K562 (cell line): ENCODE data around the gene LXN. TPM values are rescaled to one million over a fixed set of nuclear protein-coding genes. Genes with fewer than 3 reads are reported as not detected.

ENCODE experiments used
- BRCA1 ChIP-seq, 2 experiments: fragments of 450-650 bp in 1 of 2; sonication (generic) in 1 of 2; formaldehyde crosslinking in 1 of 2; IDR thresholded peaks; 2 replicates each; pipeline versions ENCODE4 v1.5.0 to v1.6.1; 2017 to 2020; ENCODE audit warnings: mild to moderate bottlenecking in 1 of 2, missing genetic modification reagents in 1 of 2
- BRD9 ChIP-seq: fragments of 450-650 bp; IDR thresholded peaks from 2 replicates; pipeline ENCODE4 v1.6.1; 2018; ENCODE audit warnings: low read depth; ENCODE audit not compliant: partially characterized antibody
- CREB1 ChIP-seq, 2 experiments: sonication (generic) in 1 of 2; formaldehyde crosslinking in 1 of 2; IDR thresholded peaks; 2 replicates each; pipeline versions ENCODE4 v1.6.1 to v1.8.0; 2012 to 2022; ENCODE audit warnings: inconsistent platforms in 1 of 2, mild to moderate bottlenecking in 1 of 2, missing genetic modification reagents in 1 of 2, moderate library complexity in 1 of 2
- HOXB6 ChIP-seq: fragments of 250-450 bp; sonication (Bioruptor Pico); IDR thresholded peaks from 2 replicates; pipeline ENCODE4 v1.5.1; 2022; ENCODE audit warnings: mild to moderate bottlenecking, borderline replicate concordance
- MBD2 ChIP-seq: sonication (generic); IDR thresholded peaks from 2 replicates; pipeline ENCODE4 v1.6.1; 2016; ENCODE audit warnings: low read depth, borderline replicate concordance
- MYNN ChIP-seq, 2 experiments: sonication (generic); formaldehyde crosslinking in 1 of 2; IDR thresholded peaks; 2 replicates each; pipeline versions ENCODE4 v1.5.0 to v1.6.1; 2016 to 2020; ENCODE audit warnings: antibody characterized with exemption in 1 of 2, missing genetic modification reagents in 1 of 2
- PHF21A ChIP-seq: fragments of 450-650 bp; IDR thresholded peaks from 2 replicates; pipeline ENCODE4 v1.6.1; 2017; ENCODE audit warnings: low read depth, borderline replicate concordance
- PHTF2 ChIP-seq: fragments of 250-450 bp; sonication (Bioruptor Pico); IDR thresholded peaks from 2 replicates; pipeline ENCODE4 v1.5.0; 2021; ENCODE audit warnings: mild to moderate bottlenecking
- POLR2A ChIP-seq: fragments of 450-650 bp; conservative IDR thresholded peaks from 2 replicates; pipeline ENCODE4 v1.6.1; 2016
- SAFB2 ChIP-seq: fragments of 200-400 bp; formaldehyde crosslinking; IDR thresholded peaks from 2 replicates; pipeline ENCODE4 v1.6.1; 2018; ENCODE audit warnings: borderline replicate concordance, low read length, low read depth, moderate library complexity; ENCODE audit not compliant: severe bottlenecking
- TAF9B ChIP-seq: fragments of 450-650 bp; IDR thresholded peaks from 2 replicates; pipeline ENCODE4 v1.6.1; 2018; ENCODE audit warnings: mild to moderate bottlenecking; ENCODE audit not compliant: partially characterized antibody
- ZBTB11 ChIP-seq, 3 experiments: fragments of 200-800 bp in 1 of 3; fragments of 250-450 bp in 1 of 3; fragments of 450-650 bp in 1 of 3; sonication (Bioruptor Pico) in 1 of 3; sonication (Bioruptor generic) in 1 of 3; formaldehyde crosslinking in 1 of 3; IDR thresholded peaks; 2 replicates each; pipeline versions ENCODE4 v1.6.1 to v1.8.0; 2016 to 2022; ENCODE audit warnings: mild to moderate bottlenecking in 2 of 3, missing genetic modification characterization in 2 of 3, missing compliant biosample characterization in 1 of 3, moderate library complexity in 1 of 3
- ZNF217 ChIP-seq: sonication (generic); formaldehyde crosslinking; IDR thresholded peaks from 2 replicates; pipeline ENCODE4 v1.8.0; 2022; ENCODE audit warnings: mild to moderate bottlenecking, missing genetic modification reagents
- ZNF347 ChIP-seq: fragments of 450-650 bp; formaldehyde crosslinking; IDR thresholded peaks from 2 replicates; pipeline ENCODE4 v1.4.0; 2020; ENCODE audit warnings: low read depth, mild to moderate bottlenecking, moderate library complexity
- ZNF518B ChIP-seq: fragments of 250-450 bp; sonication (Bioruptor Pico); IDR thresholded peaks from 2 replicates; pipeline ENCODE4 v1.5.0; 2021; ENCODE audit warnings: mild to moderate bottlenecking, moderate library complexity
- polyA plus RNA-seq, 8 experiments: library from polyadenylated mRNA; depleted of rRNA in 4 of 8; stranded (reverse) in 5 of 8; unstranded in 3 of 8; fragments of >200 nt; fragmentation: Nextera tagmentation in 2 of 8; fragmentation: Illumina TruSeq in 1 of 8; extraction: Ambion mirVana in 2 of 8; extraction: Trizol in 1 of 8; gene quantifications; 2 replicates each; pipeline versions ENCODE4 v1.2.1 to v1.2.3, GENCODE V29; 2011 to 2014; ENCODE audit warnings: inconsistent platforms in 1 of 8, missing spikeins in 1 of 8
- total RNA-seq, 7 experiments: library from RNA; depleted of rRNA in 6 of 7; stranded (reverse); fragments of >200 nt in 6 of 7; fragmentation: Illumina TruSeq in 2 of 7; extraction: Trizol in 2 of 7; gene quantifications; 2 replicates each; pipeline versions ENCODE4 v1.2.1 to v1.2.3, GENCODE V29; 2011 to 2021; ENCODE audit warnings: low replicate concordance in 1 of 7
- TF ChIP-seq, protein P1 (sequence below): fragments of 450-650 bp; conservative IDR thresholded peaks from 2 replicates; pipeline ENCODE4 v1.6.1; 2016; ENCODE audit warnings: missing genetic modification characterization, low read depth, mild to moderate bottlenecking, missing compliant biosample characterization, moderate library complexity
- TF ChIP-seq, protein P2 (sequence below): IDR thresholded peaks from 3 replicates; pipeline ENCODE4 v1.6.1; 2011; ENCODE audit warnings: borderline replicate concordance, mild to moderate bottlenecking; ENCODE audit not compliant: insufficient read length, insufficient read depth

The LXN gene
- total and polyA plus RNA-seq, 9 of the 15 experiments (the other 6 are each of a cell fraction or from before 2014, with no cell fraction given), result 0.08 to 0.13 TPM; not detected in 7

- TF ChIP-seq, protein P1, sequence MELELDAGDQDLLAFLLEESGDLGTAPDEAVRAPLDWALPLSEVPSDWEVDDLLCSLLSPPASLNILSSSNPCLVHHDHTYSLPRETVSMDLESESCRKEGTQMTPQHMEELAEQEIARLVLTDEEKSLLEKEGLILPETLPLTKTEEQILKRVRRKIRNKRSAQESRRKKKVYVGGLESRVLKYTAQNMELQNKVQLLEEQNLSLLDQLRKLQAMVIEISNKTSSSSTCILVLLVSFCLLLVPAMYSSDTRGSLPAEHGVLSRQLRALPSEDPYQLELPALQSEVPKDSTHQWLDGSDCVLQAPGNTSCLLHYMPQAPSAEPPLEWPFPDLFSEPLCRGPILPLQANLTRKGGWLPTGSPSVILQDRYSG (tag), result no peak
- peak; percentile 96 for TF ChIP-seq POLR2A
- no peak for TF ChIP-seq HOXB6 (CRISPR knock-in tag)
- TF ChIP-seq, protein P2, sequence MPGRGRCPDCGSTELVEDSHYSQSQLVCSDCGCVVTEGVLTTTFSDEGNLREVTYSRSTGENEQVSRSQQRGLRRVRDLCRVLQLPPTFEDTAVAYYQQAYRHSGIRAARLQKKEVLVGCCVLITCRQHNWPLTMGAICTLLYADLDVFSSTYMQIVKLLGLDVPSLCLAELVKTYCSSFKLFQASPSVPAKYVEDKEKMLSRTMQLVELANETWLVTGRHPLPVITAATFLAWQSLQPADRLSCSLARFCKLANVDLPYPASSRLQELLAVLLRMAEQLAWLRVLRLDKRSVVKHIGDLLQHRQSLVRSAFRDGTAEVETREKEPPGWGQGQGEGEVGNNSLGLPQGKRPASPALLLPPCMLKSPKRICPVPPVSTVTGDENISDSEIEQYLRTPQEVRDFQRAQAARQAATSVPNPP, result no peak
- TF ChIP-seq MYNN (IDR thresholded peaks at IDR 0.05), result no peak
- no peak for TF ChIP-seq MYNN (CRISPR knock-in tag; IDR thresholded peaks at IDR 0.05)
- peak; percentile 79 for TF ChIP-seq TAF9B
- 0 out of 2 replicates have a peak, but pooled peaks have one; percentile 64 for TF ChIP-seq MBD2
- peak; percentile 86 to 97 (median 88); a peak in 5 of 6 replicates for TF ChIP-seq ZBTB11 (CRISPR knock-in tag; IDR thresholded peaks at IDR 0.05)
- TF ChIP-seq PHF21A, result peak; percentile 72; the same call in 1 of the 2 replicates
- no peak for TF ChIP-seq ZNF217 (CRISPR knock-in tag)
- TF ChIP-seq CREB1 (IDR thresholded peaks at IDR 0.05), result peak; percentile 60
- TF ChIP-seq CREB1 (CRISPR knock-in tag; IDR thresholded peaks at IDR 0.05), result peak; percentile 78; the same call in 1 of the 2 replicates
- TF ChIP-seq PHTF2 (CRISPR knock-in tag), result no peak
- TF ChIP-seq BRCA1 (IDR thresholded peaks at IDR 0.05), result no peak
- TF ChIP-seq BRCA1 (CRISPR knock-in tag; IDR thresholded peaks at IDR 0.05), result no peak
- TF ChIP-seq SAFB2, result no peak
- no peak for TF ChIP-seq BRD9
- no peak for TF ChIP-seq ZNF518B (CRISPR knock-in tag)
- TF ChIP-seq ZNF347 (CRISPR knock-in tag), result no peak
Observed at GRCh38 chr3:158644345-158644908, 28.0 kb downstream of the LXN start, which contains the start of gene GFM1 (continued).
